Measurements from ENCODE around the gene ABHD1. TPM values are rescaled to one million over a fixed set of nuclear protein-coding genes. Genes with fewer than 3 reads are reported as not detected.

The ABHD1 gene
- total RNA-seq, 1 donor from 2014 or later = not detected

- TF ChIP-seq CTCF (IDR thresholded peaks at IDR 0.05; ENCODE audit: insufficient read depth, low read length, poor library complexity, severe bottlenecking) = peak; percentile 24
- Histone ChIP-seq H3K27me3 (ENCODE audit: control insufficient read depth, insufficient read depth, low read length) (no peaks in the 10 kb centered on the region), H3K4me3 (ENCODE audit: low read depth, low read length) (peak overlapping the region; percentile 55), H3K36me3 (ENCODE audit: control insufficient read depth, insufficient read depth, low read length) (no peaks in the 10 kb centered on the region)
- DNase-seq (ENCODE audit: low read depth) = peak; percentile 51
Observed at GRCh38 chr2:27086090-27086723, 37.4 kb upstream of the ABHD1 start.

- no peak for DNase-seq (ENCODE audit: low read depth)
- no peaks in the 10 kb centered on the region for H3K27me3 ChIP-seq (ENCODE audit: control insufficient read depth, insufficient read depth, low read length)
- no peaks in the 10 kb centered on the region for H3K36me3 ChIP-seq (ENCODE audit: control insufficient read depth, insufficient read depth, low read length)
- H3K4me3 ChIP-seq (ENCODE audit: low read depth, low read length) = peak within 1 kb of the TSS; percentile 55
- TF ChIP-seq CTCF (IDR thresholded peaks at IDR 0.05; ENCODE audit: insufficient read depth, low read length, poor library complexity, severe bottlenecking) = no peak
Observed at GRCh38 chr2:27086724-27087593, 36.7 kb upstream of the ABHD1 start, which contains the start of gene KHK. Gene KHK, plus strand, starts transcription at chr2:27086772. Its CDS starts 488 bp downstream, at chr2:27087260.

- no peak overlapping the region for H3K4me3 ChIP-seq (ENCODE audit: low read depth, low read length)
- no peak for TF ChIP-seq CTCF (IDR thresholded peaks at IDR 0.05; ENCODE audit: insufficient read depth, low read length, poor library complexity, severe bottlenecking)
- DNase-seq (ENCODE audit: low read depth) = no peak
- H3K27me3 ChIP-seq (ENCODE audit: control insufficient read depth, insufficient read depth, low read length) = no peaks in the 10 kb centered on the region
- no peaks in the 10 kb centered on the region for H3K36me3 ChIP-seq (ENCODE audit: control insufficient read depth, insufficient read depth, low read length)
Observed at GRCh38 chr2:27087823-27088410, 35.7 kb upstream of the ABHD1 start.

GRCh38 chr2:27088634-27089033 lies 35.0 kb upstream of the ABHD1 start:
- no peak for TF ChIP-seq CTCF (IDR thresholded peaks at IDR 0.05; ENCODE audit: insufficient read depth, low read length, poor library complexity, severe bottlenecking)

GRCh38 chr2:27089111-27089954 lies 34.3 kb upstream of the ABHD1 start:
- no peaks in the 10 kb centered on the region for H3K27me3 ChIP-seq (ENCODE audit: control insufficient read depth, insufficient read depth, low read length)
- no peak for TF ChIP-seq CTCF (IDR thresholded peaks at IDR 0.05; ENCODE audit: insufficient read depth, low read length, poor library complexity, severe bottlenecking)
- no peak for DNase-seq (ENCODE audit: low read depth)
- no peak overlapping the region for H3K4me3 ChIP-seq (ENCODE audit: low read depth, low read length)
- H3K36me3 ChIP-seq (ENCODE audit: control insufficient read depth, insufficient read depth, low read length) = no peaks in the 10 kb centered on the region

More at GRCh38 chr2:27088634-27089033, 35.0 kb upstream of the ABHD1 start:
- Histone ChIP-seq H3K27me3 (ENCODE audit: control insufficient read depth, insufficient read depth, low read length) (no peaks in the 10 kb centered on the region), H3K4me3 (ENCODE audit: low read depth, low read length) (no peak overlapping the region), H3K36me3 (ENCODE audit: control insufficient read depth, insufficient read depth, low read length) (no peaks in the 10 kb centered on the region)
- no peak for DNase-seq (ENCODE audit: low read depth)

Measured in kidney epithelial cell (primary cell).